ENCODE measurements around the gene WWOX. TPM values are rescaled to one million over a fixed set of nuclear protein-coding genes. Genes with fewer than 3 reads are reported as not detected.

Gene WWOX
- total RNA-seq, 4 donors from 2014 or later: 76.8 to 102 (median 83.6) TPM

GRCh38 chr16:78221892-78222291, 122.4 kb downstream of the WWOX start:
- no peak overlapping the region for H3K4me3 ChIP-seq
- H3K27me3 ChIP-seq: no peaks in the 10 kb centered on the region
- TF ChIP-seq EP300 (IDR thresholded peaks at IDR 0.05) (no peak), CTCF (IDR thresholded peaks at IDR 0.05) (no peak), POLR2A (IDR thresholded peaks at IDR 0.05) (no peak)
- WGBS, 2 donors: 61 to 69% methylated on average over 6 of the region's 6 CpGs
- H3K4me1 ChIP-seq: peaks cover 0 to 7% (median 0%) of the 10 kb centered on the region in 4 donors
- DNase-seq (ENCODE audit: low spot score in 2 of 2): no peak
- no peaks in the 10 kb centered on the region for H3K9me3 ChIP-seq
- H3K27ac ChIP-seq: no peak overlapping the region
- no peaks in the 10 kb centered on the region for H3K36me3 ChIP-seq

DNA sequence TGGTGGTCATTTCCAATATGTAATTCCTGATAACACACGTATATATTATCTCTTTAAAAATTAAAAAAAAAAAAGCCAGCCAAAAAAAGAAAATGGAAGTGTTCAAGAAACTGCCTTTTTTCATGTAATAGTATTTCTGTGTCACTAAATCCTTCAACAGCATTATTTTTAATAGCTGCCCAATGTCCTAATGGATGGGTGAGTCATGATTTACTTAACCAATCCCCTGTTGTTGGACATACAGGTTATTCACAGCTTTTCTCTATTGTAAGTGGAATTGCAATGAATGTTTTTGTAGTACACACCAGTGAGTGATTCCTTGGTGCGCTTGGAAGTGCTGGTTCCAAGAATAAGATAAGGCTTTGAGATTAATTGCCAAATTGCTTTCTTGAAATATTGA, 124.9 kb downstream of the WWOX start:
- 75 to 88% methylated on average over 2 of the region's 2 CpGs for WGBS, 2 donors
- Histone ChIP-seq H3K9me3 (no peaks in the 10 kb centered on the region), H3K27ac (no peak overlapping the region), H3K4me3 (no peak overlapping the region), H3K4me1 (peaks cover 0 to 7% (median 0%) of the 10 kb centered on the region in 4 donors), H3K27me3 (no peaks in the 10 kb centered on the region), H3K36me3 (no peaks in the 10 kb centered on the region)
- TF ChIP-seq POLR2A (IDR thresholded peaks at IDR 0.05) (no peak), CTCF (IDR thresholded peaks at IDR 0.05) (no peak), EP300 (IDR thresholded peaks at IDR 0.05) (no peak)
- no peak for DNase-seq (ENCODE audit: low spot score in 2 of 2)

GRCh38 chr16:78225919-78226318, 126.5 kb downstream of the WWOX start:
- H3K4me3 ChIP-seq: no peak overlapping the region
- no peaks in the 10 kb centered on the region for H3K36me3 ChIP-seq
- H3K4me1 ChIP-seq: peaks cover 0 to 10% (median 0%) of the 10 kb centered on the region in 4 donors
- no peaks in the 10 kb centered on the region for H3K27me3 ChIP-seq
- no peak overlapping the region for H3K27ac ChIP-seq
- no peaks in the 10 kb centered on the region for H3K9me3 ChIP-seq
- WGBS, 2 donors: 25 to 37% methylated on average over 3 of the region's 3 CpGs
- DNase-seq (ENCODE audit: low spot score in 2 of 2): no peak
- TF ChIP-seq POLR2A (IDR thresholded peaks at IDR 0.05): no peak
- TF ChIP-seq CTCF (IDR thresholded peaks at IDR 0.05): no peak
- TF ChIP-seq EP300 (IDR thresholded peaks at IDR 0.05): no peak

GRCh38 chr16:78227855-78228254, 128.4 kb downstream of the WWOX start:
- Histone ChIP-seq H3K27ac (no peak overlapping the region), H3K9me3 (no peaks in the 10 kb centered on the region), H3K4me1 (peaks cover 0 to 14% (median 0%) of the 10 kb centered on the region in 4 donors), H3K4me3 (no peak overlapping the region), H3K27me3 (no peaks in the 10 kb centered on the region), H3K36me3 (no peaks in the 10 kb centered on the region)
- no peak for TF ChIP-seq EP300 (IDR thresholded peaks at IDR 0.05)
- no peak for TF ChIP-seq POLR2A (IDR thresholded peaks at IDR 0.05)
- no peak for TF ChIP-seq CTCF (IDR thresholded peaks at IDR 0.05)
- 77% methylated on average over 3 of the region's 3 CpGs for WGBS, 2 donors
- no peak for DNase-seq (ENCODE audit: low spot score in 2 of 2)

GRCh38 chr16:78228704-78229103, 129.2 kb downstream of the WWOX start:
- no peak for DNase-seq (ENCODE audit: low spot score in 2 of 2)
- TF ChIP-seq CTCF (IDR thresholded peaks at IDR 0.05) (no peak), POLR2A (IDR thresholded peaks at IDR 0.05) (no peak), EP300 (IDR thresholded peaks at IDR 0.05) (no peak)
- Histone ChIP-seq H3K36me3 (no peaks in the 10 kb centered on the region), H3K4me3 (no peak overlapping the region), H3K27ac (no peak overlapping the region), H3K27me3 (no peaks in the 10 kb centered on the region), H3K9me3 (no peaks in the 10 kb centered on the region), H3K4me1 (peaks cover 0 to 14% (median 0%) of the 10 kb centered on the region in 4 donors)
- WGBS, 2 donors: 80 to 83% methylated on average over 4 of the region's 4 CpGs
